ENCODE data around the gene ZNF423.

GRCh38 chr16:49550666-49551065, 305.2 kb downstream of the ZNF423 start:
- TF ChIP-seq FOXJ3 (CRISPR knock-in tag; IDR thresholded peaks at IDR 0.05) (no peak), CTCF (IDR thresholded peaks at IDR 0.05) (no peak), MXI1 (IDR thresholded peaks at IDR 0.05; ENCODE audit: low read depth, low read length) (no peak), YY1 (IDR thresholded peaks at IDR 0.05; ENCODE audit: low read depth) (no peak)
